ENCODE results near the gene ZNF697.

DNA sequence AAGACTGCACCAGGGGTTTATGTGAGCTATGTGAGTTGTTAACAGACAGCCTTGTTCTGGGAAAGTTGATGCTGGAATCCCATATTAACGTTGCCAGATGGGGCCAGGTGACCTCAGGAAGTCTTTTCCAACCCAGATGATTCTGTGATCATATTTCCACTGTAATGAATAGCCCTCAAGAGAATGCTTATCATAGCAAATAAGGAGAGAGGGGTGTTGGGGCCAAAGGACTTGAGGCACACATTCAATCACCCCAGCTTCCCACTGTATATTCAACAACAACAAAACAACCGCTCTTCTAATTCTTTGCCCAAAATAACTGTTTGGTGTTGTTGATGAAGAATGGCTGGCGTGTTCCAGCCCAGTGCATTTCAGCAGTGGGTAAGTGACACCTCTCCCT lies 14.1 kb downstream of the ZNF697 start:
- TF ChIP-seq EGR1 (IDR thresholded peaks at IDR 0.05) (no peak), ZBTB7A (IDR thresholded peaks at IDR 0.05; ENCODE audit: low read depth) (no peak), CREB1 (IDR thresholded peaks at IDR 0.05; ENCODE audit: low read depth) (no peak), TCF12 (IDR thresholded peaks at IDR 0.05; ENCODE audit: low read depth) (no peak), EP300 (IDR thresholded peaks at IDR 0.05; ENCODE audit: borderline replicate concordance) (no peak), RAD21 (IDR thresholded peaks at IDR 0.05; ENCODE audit: low read depth) (no peak), YY1 (IDR thresholded peaks at IDR 0.05; ENCODE audit: low read depth) (no peak), FOXM1 (IDR thresholded peaks at IDR 0.05; ENCODE audit: borderline replicate concordance, low read depth) (no peak), USF1 (IDR thresholded peaks at IDR 0.05) (no peak), TAF1 (IDR thresholded peaks at IDR 0.05; ENCODE audit: low read depth) (no peak)
- TF ChIP-seq, protein P1, sequence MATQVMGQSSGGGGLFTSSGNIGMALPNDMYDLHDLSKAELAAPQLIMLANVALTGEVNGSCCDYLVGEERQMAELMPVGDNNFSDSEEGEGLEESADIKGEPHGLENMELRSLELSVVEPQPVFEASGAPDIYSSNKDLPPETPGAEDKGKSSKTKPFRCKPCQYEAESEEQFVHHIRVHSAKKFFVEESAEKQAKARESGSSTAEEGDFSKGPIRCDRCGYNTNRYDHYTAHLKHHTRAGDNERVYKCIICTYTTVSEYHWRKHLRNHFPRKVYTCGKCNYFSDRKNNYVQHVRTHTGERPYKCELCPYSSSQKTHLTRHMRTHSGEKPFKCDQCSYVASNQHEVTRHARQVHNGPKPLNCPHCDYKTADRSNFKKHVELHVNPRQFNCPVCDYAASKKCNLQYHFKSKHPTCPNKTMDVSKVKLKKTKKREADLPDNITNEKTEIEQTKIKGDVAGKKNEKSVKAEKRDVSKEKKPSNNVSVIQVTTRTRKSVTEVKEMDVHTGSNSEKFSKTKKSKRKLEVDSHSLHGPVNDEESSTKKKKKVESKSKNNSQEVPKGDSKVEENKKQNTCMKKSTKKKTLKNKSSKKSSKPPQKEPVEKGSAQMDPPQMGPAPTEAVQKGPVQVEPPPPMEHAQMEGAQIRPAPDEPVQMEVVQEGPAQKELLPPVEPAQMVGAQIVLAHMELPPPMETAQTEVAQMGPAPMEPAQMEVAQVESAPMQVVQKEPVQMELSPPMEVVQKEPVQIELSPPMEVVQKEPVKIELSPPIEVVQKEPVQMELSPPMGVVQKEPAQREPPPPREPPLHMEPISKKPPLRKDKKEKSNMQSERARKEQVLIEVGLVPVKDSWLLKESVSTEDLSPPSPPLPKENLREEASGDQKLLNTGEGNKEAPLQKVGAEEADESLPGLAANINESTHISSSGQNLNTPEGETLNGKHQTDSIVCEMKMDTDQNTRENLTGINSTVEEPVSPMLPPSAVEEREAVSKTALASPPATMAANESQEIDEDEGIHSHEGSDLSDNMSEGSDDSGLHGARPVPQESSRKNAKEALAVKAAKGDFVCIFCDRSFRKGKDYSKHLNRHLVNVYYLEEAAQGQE (IDR thresholded peaks at IDR 0.05; ENCODE audit: low read depth): no peak

All from Ishikawa (cell line).